Stimulated activated CD4-positive, alpha-beta T cell treated with anti-CD3 and anti-CD28 coated beads, Interleukin-15, amount 100 ng/mL, for 1 hour (primary cell): ENCODE data around the gene MRPL32.

Source experiments
- DNase-seq, 2 donors: peaks; one replicate each; pipeline ENCODE4 v3.0.0-alpha.2; 2020; ENCODE audit warnings: low read depth in 1 of 2, low spot score in 1 of 2

The MRPL32 gene

GRCh38 chr7:42964849-42965805 lies 33.0 kb downstream of the MRPL32 start:
- DNase-seq, result no peak

GRCh38 chr7:42967391-42967790 lies 35.2 kb downstream of the MRPL32 start:
- DNase-seq, result no peak

GRCh38 chr7:42972699-42973500 lies 40.7 kb downstream of the MRPL32 start:
- no peak for DNase-seq

- no peak for DNase-seq
These were observed 44.2 kb downstream of the MRPL32 start for GRCh38 chr7:42976371-42976770.

GRCh38 chr7:42978496-42978895 lies 46.3 kb downstream of the MRPL32 start:
- no peak for DNase-seq

GRCh38 chr7:42980084-42980483 lies 47.9 kb downstream of the MRPL32 start:
- DNase-seq, result no peak

- DNase-seq, result no peak
These were observed 48.3 kb downstream of the MRPL32 start for GRCh38 chr7:42980514-42980913.

GRCh38 chr7:42981601-42982000 lies 49.4 kb downstream of the MRPL32 start:
- no peak for DNase-seq

GRCh38 chr7:42982604-42983115 lies 50.5 kb downstream of the MRPL32 start:
- DNase-seq, result no peak

GRCh38 chr7:42984137-42984536 lies 52.0 kb downstream of the MRPL32 start:
- no peak for DNase-seq

- no peak for DNase-seq
These were observed 54.0 kb downstream of the MRPL32 start for GRCh38 chr7:42986213-42986612.

- DNase-seq, result no peak
These were observed 54.6 kb downstream of the MRPL32 start for GRCh38 chr7:42986781-42987248.
